Adrenal gland (tissue), 5 donors: ENCODE data around the gene TP53BP2.

Source experiments
- CTCF ChIP-seq, 6 experiments: fragments of 450-650 bp in 4 of 6; fragments of 200-600 bp in 2 of 6; sonication (generic) in 1 of 6; IDR thresholded peaks; 1 replicate in 5 of 6; 2 replicates in 1 of 6; pipeline versions ENCODE4 v1.5.1 to v1.8.0; 2016 to 2021; ENCODE audit warnings: antibody characterized with exemption in 6 of 6, mild to moderate bottlenecking in 2 of 6, moderate library complexity in 1 of 6
- POLR2A ChIP-seq, 2 donors: fragments of 450-650 bp; IDR thresholded peaks; one replicate each; pipeline ENCODE4 v1.6.1; 2017; ENCODE audit warnings: antibody characterized with exemption in 2 of 2, mild to moderate bottlenecking in 2 of 2, moderate library complexity in 1 of 2
- donor health status: DM: no; HTN: no; CAD: no.

DNA sequence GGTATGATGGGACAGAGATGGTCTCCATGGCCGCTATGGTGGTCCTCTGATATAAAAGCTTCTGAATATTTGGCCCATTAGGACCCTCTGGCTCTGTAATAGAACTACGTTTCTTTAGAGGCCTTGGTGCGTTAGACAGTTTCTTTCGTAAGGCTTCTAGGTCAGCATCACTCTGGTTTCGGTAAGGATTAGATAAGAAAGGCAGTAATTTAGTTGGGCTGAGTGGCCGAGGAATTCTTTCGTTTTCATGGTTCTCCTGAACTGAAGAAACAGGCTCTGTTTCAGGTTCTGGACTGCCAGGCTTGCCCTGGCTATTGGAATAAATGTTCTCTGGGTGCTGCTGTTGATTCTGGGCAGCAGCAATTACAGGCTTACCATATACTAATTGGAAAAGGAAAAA is 49.5 kb downstream of the TP53BP2 start:
- TF ChIP-seq POLR2A (IDR thresholded peaks at IDR 0.05) = no peak
- TF ChIP-seq CTCF (IDR thresholded peaks at IDR 0.05) = no peak
